HL-60 (cell line): ENCODE results near the gene SMIM1.
A peak's percentile ranks its signal among the peaks of the same experiment; 100 is the strongest.

ENCODE experiments used
- DNase-seq, 2 experiments: peaks; one replicate each; pipeline ENCODE4 v3.0.0-alpha.2; 2010 to 2020; ENCODE audit warnings: low read depth in 1 of 2, low spot score in 1 of 2
- H3K27ac ChIP-seq: fragments of 250-450 bp; sonication (Bioruptor Pico); replicated peaks from 2 replicates; pipeline ENCODE4 v1.5.1; 2020; ENCODE audit warnings: mild to moderate bottlenecking, moderate library complexity
- H3K27me3 ChIP-seq: fragments of 250-450 bp; sonication (Bioruptor Pico); 2 replicates; pipeline ENCODE4 v1.5.1; 2021; ENCODE audit warnings: mild to moderate bottlenecking, moderate library complexity; ENCODE audit not compliant: insufficient read depth, poor library complexity, severe bottlenecking
- H3K4me3 ChIP-seq: replicated peaks from 2 replicates; pipeline ENCODE4 v1.5.1; 2011; ENCODE audit warnings: mild to moderate bottlenecking, control low read depth, low read length; ENCODE audit not compliant: insufficient read depth
- CTCF ChIP-seq: IDR thresholded peaks from one replicate; pipeline ENCODE4 v1.5.1; 2011; ENCODE audit warnings: low read length, control low read depth, inconsistent platforms; ENCODE audit not compliant: insufficient read depth
- GABPA ChIP-seq: IDR thresholded peaks from 2 replicates; pipeline ENCODE4 v1.6.1; 2012; ENCODE audit warnings: low read depth
- POLR2AphosphoS5 ChIP-seq: IDR thresholded peaks from 2 replicates; pipeline ENCODE4 v1.6.1; 2012; ENCODE audit warnings: low read depth
- SPI1 ChIP-seq: IDR thresholded peaks from 2 replicates; pipeline ENCODE4 v1.6.1; 2012; ENCODE audit warnings: low read depth, mild to moderate bottlenecking, borderline replicate concordance
- TF ChIP-seq, protein P1 (sequence below): IDR thresholded peaks from 2 replicates; pipeline ENCODE4 v1.6.1; 2012; ENCODE audit warnings: low read depth; ENCODE audit not compliant: insufficient replicate concordance

Gene SMIM1

GRCh38 chr1:3785045-3785444, 12.5 kb downstream of the SMIM1 start:
- H3K27me3 ChIP-seq: no peaks in the 10 kb centered on the region
- no peak for DNase-seq
- no peak for TF ChIP-seq GABPA
- no peak for TF ChIP-seq CTCF
- TF ChIP-seq SPI1: no peak
- TF ChIP-seq POLR2AphosphoS5: no peak
- TF ChIP-seq, protein P1, sequence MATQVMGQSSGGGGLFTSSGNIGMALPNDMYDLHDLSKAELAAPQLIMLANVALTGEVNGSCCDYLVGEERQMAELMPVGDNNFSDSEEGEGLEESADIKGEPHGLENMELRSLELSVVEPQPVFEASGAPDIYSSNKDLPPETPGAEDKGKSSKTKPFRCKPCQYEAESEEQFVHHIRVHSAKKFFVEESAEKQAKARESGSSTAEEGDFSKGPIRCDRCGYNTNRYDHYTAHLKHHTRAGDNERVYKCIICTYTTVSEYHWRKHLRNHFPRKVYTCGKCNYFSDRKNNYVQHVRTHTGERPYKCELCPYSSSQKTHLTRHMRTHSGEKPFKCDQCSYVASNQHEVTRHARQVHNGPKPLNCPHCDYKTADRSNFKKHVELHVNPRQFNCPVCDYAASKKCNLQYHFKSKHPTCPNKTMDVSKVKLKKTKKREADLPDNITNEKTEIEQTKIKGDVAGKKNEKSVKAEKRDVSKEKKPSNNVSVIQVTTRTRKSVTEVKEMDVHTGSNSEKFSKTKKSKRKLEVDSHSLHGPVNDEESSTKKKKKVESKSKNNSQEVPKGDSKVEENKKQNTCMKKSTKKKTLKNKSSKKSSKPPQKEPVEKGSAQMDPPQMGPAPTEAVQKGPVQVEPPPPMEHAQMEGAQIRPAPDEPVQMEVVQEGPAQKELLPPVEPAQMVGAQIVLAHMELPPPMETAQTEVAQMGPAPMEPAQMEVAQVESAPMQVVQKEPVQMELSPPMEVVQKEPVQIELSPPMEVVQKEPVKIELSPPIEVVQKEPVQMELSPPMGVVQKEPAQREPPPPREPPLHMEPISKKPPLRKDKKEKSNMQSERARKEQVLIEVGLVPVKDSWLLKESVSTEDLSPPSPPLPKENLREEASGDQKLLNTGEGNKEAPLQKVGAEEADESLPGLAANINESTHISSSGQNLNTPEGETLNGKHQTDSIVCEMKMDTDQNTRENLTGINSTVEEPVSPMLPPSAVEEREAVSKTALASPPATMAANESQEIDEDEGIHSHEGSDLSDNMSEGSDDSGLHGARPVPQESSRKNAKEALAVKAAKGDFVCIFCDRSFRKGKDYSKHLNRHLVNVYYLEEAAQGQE: no peak
- H3K27ac ChIP-seq: no peak overlapping the region
- no peak overlapping the region for H3K4me3 ChIP-seq

- no peak for TF ChIP-seq POLR2AphosphoS5
- peak; percentile 28 for TF ChIP-seq CTCF
- no peak overlapping the region for H3K27ac ChIP-seq
- peak in 1 of 2 experiments; percentile 35 for DNase-seq
- no peak overlapping the region for H3K4me3 ChIP-seq
- H3K27me3 ChIP-seq: no peaks in the 10 kb centered on the region
These were observed 13.1 kb downstream of the SMIM1 start for GRCh38 chr1:3785456-3786157.

- no peak for DNase-seq
- Histone ChIP-seq H3K27ac (no peak overlapping the region), H3K4me3 (no peak overlapping the region), H3K27me3 (no peaks in the 10 kb centered on the region)
- no peak for TF ChIP-seq SPI1
These were observed 14.2 kb downstream of the SMIM1 start for GRCh38 chr1:3786468-3787348.

DNA sequence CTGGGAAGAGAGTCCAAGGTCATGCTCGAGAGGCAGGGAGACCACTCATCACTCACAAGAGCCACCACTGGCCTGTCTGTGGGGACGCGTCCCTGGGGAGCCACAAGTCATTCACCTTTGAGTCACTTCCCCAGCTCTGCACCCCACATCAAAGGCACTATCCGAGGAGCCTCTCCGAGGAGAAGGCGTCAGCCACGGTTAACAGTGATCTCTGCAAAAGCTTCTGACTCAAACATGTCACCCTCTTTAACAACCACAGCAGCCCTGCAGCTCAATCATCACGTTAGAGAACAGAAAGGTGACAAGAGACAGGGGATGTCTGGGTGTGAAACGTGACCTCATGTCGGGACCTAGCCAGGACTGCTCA, 14.8 kb downstream of the SMIM1 start:
- no peak for DNase-seq
- TF ChIP-seq, protein P1: no peak
- TF ChIP-seq GABPA (no peak), SPI1 (no peak), POLR2AphosphoS5 (no peak), CTCF (no peak)
- Histone ChIP-seq H3K4me3 (no peak overlapping the region), H3K27ac (no peak overlapping the region), H3K27me3 (no peaks in the 10 kb centered on the region)
